Measurements from ENCODE around the gene CD101.

Gene CD101

GRCh38 chr1:117014209-117014608 is 12.6 kb downstream of the CD101 start:
- Histone ChIP-seq H3K4me3 (ENCODE audit: low read depth in 1 of 2, low read length in 1 of 2) (no peak overlapping the region), H3K9me3 (peaks cover 3% of the 10 kb centered on the region), H3K36me3 (peaks cover 85% of the 10 kb centered on the region), H3K27ac (no peak overlapping the region), H3K4me1 (ENCODE audit: control insufficient read depth in 1 of 2, insufficient read depth in 1 of 2, low read depth in 1 of 2, low read length in 1 of 2) (peaks cover 5 to 8% of the 10 kb centered on the region in 2 experiments), H3K27me3 (no peaks in the 10 kb centered on the region)
- TF ChIP-seq CTCF (IDR thresholded peaks at IDR 0.05): no peak

- Histone ChIP-seq H3K27ac (no peak overlapping the region), H3K4me1 (ENCODE audit: control insufficient read depth in 1 of 2, insufficient read depth in 1 of 2, low read depth in 1 of 2, low read length in 1 of 2) (no peaks in the 10 kb centered on the region), H3K9me3 (peaks cover 3% of the 10 kb centered on the region), H3K36me3 (peaks cover 91% of the 10 kb centered on the region), H3K4me3 (ENCODE audit: low read depth in 1 of 2, low read length in 1 of 2) (no peak overlapping the region), H3K27me3 (no peaks in the 10 kb centered on the region)
- no peak for TF ChIP-seq CTCF (IDR thresholded peaks at IDR 0.05)
Measured at GRCh38 chr1:117015724-117016123, 14.2 kb downstream of the CD101 start.

- no peak for TF ChIP-seq CTCF (IDR thresholded peaks at IDR 0.05)
- Histone ChIP-seq H3K4me1 (ENCODE audit: control insufficient read depth in 1 of 2, insufficient read depth in 1 of 2, low read depth in 1 of 2, low read length in 1 of 2) (no peaks in the 10 kb centered on the region), H3K36me3 (peaks cover 91% of the 10 kb centered on the region), H3K27me3 (no peaks in the 10 kb centered on the region), H3K4me3 (ENCODE audit: low read depth in 1 of 2, low read length in 1 of 2) (no peak overlapping the region), H3K9me3 (peaks cover 3% of the 10 kb centered on the region), H3K27ac (no peak overlapping the region)
Measured at GRCh38 chr1:117017062-117017461, 15.5 kb downstream of the CD101 start.

GRCh38 chr1:117017648-117018047 is 16.1 kb downstream of the CD101 start:
- H3K9me3 ChIP-seq: peaks cover 3% of the 10 kb centered on the region
- H3K4me1 ChIP-seq (ENCODE audit: control insufficient read depth in 1 of 2, insufficient read depth in 1 of 2, low read depth in 1 of 2, low read length in 1 of 2): no peaks in the 10 kb centered on the region
- H3K27me3 ChIP-seq: no peaks in the 10 kb centered on the region
- H3K4me3 ChIP-seq (ENCODE audit: low read depth in 1 of 2, low read length in 1 of 2): no peak overlapping the region
- peaks cover 94% of the 10 kb centered on the region for H3K36me3 ChIP-seq
- H3K27ac ChIP-seq: no peak overlapping the region
- no peak for TF ChIP-seq CTCF (IDR thresholded peaks at IDR 0.05)

GRCh38 chr1:117020526-117021156 is 19.1 kb downstream of the CD101 start:
- H3K27me3 ChIP-seq: no peaks in the 10 kb centered on the region
- peaks cover 2% of the 10 kb centered on the region for H3K9me3 ChIP-seq
- no peak for TF ChIP-seq CTCF (IDR thresholded peaks at IDR 0.05)
- no peaks in the 10 kb centered on the region for H3K4me1 ChIP-seq (ENCODE audit: control insufficient read depth in 1 of 2, insufficient read depth in 1 of 2, low read depth in 1 of 2, low read length in 1 of 2)
- peaks cover 95% of the 10 kb centered on the region for H3K36me3 ChIP-seq
- H3K4me3 ChIP-seq (ENCODE audit: low read depth in 1 of 2, low read length in 1 of 2): no peak overlapping the region
- no peak overlapping the region for H3K27ac ChIP-seq

All from neutrophil (primary cell).